GM21576 (cell line): ENCODE measurements around the gene IL1B.

Experiments
- ATAC-seq: cut with Tn5 transposase; IDR thresholded peaks from one replicate; pipeline ENCODE4 v1.9.1; 2021; ENCODE audit warnings: mild to moderate bottlenecking, moderate library complexity; ENCODE audit not compliant: unreplicated experiment

Gene IL1B

DNA sequence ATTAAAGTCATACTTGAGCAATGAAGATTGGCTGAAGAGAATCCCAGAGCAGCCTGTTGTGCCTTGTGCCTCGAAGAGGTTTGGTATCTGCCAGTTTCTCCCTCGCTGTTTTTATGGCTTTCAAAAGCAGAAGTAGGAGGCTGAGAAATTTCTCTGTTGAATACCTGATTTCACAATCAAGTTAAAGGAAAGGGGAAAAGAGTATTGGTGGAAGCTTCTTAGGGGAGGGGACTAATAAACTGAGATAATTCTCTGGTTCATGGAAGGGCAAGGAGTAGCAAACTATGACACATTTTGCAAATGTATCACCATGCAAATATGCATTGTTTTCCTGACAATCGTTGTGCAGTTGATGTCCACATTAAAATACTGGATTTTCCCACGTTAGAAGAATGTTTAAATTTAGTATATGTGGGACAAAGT is at the start of gene IL1B:
Gene IL1B (minus strand): TSS at position 85 of the 423 bp plus-strand sequence. CDS start 550 bp downstream, outside the sequence.
- ATAC-seq: no peak

DNA sequence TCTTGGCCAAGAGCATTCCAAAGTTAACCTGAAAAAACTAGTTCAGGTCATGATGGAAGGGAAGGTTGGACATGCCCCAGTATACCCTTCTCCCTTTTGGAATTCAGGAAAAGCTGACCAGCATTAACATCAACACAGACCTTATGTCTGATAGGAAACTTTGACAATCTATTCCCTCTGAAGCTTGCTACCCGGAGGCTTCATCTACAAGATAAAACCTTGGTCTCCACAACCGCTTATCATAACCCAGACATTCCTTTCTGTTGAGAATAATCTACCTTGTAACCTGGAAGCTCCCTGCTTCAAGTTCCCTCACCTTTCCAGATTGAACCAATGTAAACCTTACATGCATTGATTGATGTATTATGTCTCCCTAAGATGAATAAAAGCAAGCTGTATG is 49.7 kb upstream of the IL1B start:
- ATAC-seq: no peak

GRCh38 chr2:112885506-112885902 is 48.9 kb upstream of the IL1B start:
- no peak for ATAC-seq

GRCh38 chr2:112884869-112885505 is 48.4 kb upstream of the IL1B start:
- no peak for ATAC-seq

DNA sequence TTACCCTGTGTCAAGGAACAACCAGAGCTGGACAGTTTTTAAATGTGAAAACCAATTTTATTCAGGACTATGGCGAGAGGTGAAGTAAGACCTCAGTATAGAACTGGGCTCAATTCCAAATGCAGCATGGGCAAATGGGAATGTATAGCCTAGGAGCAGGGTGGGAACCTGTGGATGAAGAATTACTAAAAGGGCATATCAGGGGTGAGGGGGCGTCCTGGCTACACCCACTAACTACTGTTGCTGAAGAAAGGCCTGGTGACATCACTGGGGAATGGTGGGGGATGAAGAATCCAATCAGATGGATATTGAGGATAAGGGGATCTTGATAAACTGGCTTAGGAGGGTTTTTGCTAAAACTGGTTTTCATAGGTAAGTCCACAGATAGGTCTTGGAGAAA is 47.1 kb upstream of the IL1B start:
- no peak for ATAC-seq

DNA sequence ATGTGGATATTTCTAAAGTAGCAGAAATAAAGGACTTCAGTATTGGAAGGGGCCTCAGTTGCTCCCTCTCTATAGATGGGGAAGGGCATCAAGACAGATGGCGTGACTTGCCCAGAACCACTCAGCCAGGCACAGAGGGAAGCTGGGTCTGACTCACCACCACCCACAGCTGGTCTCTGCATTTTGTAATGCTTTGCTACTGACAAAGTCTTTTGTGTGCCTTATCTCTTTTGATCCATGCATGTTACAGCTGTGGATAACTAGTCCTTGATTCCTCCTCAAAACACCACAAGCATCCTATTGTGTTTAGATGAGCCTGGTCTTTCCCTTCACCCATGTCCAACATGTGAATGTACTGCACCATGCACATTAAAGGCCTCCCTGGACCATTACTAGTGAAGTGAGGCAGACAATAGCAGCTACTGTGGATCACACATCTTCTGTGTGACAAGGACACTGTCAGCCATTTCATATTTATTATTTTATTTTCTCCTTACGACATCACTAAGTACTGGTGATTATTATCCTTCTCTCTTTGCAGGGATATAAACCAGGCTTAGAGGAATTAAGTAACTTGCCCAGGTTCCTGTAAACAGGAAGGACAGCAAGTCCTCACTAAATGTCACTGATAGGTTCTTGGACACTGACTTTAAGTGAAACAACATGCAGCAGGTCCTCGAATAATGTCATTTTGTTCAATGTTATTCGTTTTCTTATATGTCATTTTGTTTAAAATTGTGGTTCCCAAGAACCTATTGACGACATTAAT is 44.8 kb upstream of the IL1B start:
- peak; percentile 70 for ATAC-seq

DNA sequence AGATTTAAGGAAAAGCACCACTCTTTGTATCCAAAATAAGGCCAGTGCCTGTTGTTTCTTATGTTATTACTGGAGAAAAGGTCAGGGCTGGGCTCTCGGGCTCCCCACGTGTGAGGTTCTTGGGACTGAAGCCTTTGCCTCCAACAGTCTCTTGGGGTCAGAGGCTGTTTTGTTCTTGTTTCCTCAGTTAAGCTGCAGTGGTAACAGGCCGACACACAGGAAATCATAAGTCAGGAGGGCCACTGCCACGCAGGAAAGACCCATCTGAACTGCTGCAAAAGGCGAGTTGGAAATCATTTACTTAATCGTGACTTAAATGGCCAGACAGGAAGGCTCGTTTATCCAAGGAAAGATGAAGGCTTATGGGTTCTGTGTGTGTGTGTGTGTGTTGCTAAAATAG is 44.1 kb upstream of the IL1B start:
- no peak for ATAC-seq

- no peak for ATAC-seq
Observed at GRCh38 chr2:112880091-112880531, 43.5 kb upstream of the IL1B start.

- ATAC-seq: no peak
Observed at GRCh38 chr2:112879491-112880041, 43.0 kb upstream of the IL1B start.

DNA sequence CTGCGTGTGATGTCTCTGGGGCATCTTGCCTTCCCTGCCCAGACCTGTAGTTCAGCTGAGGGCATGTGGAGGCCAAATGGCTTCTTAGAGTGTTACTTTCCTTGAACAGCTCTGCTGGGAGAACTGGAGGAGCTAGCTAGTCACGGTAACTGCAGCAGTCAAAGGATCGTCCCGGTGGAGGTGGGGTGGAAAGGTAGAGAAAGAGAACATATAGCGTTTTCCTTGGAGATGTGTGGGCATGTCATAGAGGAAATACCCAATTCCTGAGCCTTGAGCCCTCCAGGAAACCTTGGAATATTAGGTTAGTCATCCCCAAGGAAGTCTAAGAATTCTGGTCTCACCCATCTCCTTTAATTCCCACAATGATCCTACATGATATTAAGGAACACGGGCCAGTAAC is 40.8 kb upstream of the IL1B start:
- ATAC-seq: no peak

GRCh38 chr2:112876971-112877361 is 40.4 kb upstream of the IL1B start:
- ATAC-seq: no peak

DNA sequence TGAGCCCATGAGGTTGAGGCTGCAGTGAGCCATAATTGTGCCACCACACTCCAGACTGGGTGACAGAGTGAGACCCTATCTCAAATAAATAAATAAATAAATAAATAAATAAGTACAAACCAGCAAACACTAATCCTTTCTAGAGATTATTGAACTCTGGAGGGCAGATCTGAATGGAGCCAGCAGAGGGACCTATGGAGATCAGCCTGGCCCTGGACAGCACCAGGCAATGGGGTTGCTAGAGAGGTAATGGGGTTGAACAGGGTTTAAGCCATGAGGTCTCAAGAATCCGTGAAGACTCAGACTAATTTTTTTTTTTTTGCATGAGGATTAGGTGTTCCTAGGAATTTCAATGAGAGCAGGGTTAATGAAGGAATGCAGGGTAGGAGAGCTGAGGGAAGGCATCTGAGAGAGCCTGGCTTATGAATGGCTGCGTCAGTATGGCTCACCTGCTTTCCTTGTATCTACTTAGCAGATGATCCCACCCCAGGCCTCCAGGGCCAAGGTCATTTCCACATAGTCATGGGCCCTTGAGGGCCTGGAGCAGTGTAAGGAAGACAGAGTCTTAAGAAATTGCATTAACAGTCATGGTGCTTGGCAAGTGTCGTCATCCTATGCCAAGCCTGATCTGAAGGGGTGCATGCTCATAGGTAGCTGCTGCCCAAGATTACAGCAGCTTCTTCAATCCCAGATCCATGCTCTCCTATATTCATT is 39.8 kb upstream of the IL1B start:
- ATAC-seq: no peak

DNA sequence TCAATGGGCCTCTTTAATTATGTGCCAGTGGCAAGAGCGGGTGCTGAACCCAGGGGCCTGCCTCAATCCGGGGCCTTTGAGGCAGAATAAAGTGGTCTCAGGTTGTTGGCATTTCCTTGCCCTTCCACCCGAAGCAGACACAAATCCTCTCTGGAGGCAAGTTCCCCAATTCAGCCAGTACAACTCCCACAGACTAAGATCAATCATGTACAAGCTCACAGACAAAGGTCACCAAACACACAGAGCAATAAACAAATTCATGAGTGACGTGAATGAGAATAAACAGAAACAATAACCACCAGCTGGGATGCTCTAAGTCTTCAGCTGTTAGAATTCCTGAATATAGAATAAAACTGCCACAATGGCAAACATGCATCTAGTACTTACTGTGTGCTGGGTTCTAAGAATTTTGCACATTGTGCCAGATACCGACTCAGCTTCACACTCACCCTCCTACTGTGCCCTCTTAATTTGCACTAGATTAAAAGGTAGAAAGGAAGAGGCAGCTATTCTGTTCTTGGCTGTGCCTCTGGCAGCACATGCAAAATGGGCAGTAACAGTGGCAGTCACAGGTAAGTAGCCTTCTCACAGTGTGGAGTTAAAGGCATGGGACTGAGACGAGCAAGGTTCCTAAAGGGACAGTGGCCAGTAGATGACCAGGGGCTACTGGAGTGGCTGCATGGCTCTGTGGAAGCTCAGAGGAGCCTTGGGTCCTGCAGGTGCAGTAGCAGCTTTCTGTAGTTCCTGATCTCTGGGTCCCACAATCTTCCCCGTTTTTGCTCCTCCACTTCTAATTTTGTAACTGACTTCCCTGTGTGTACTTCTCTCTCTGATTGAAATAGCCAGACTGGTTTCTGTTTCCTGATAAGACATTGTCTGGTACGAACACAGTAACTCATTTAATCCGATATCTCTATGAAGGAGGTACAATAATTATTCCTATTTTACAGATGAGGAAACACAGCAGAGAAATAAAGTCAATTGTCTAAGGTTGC is 34.6 kb upstream of the IL1B start:
- no peak for ATAC-seq

- no peak for ATAC-seq
Observed at GRCh38 chr2:112869258-112869842, 32.8 kb upstream of the IL1B start.

GRCh38 chr2:112867701-112868631 is 31.4 kb upstream of the IL1B start:
- ATAC-seq: no peak

- no peak for ATAC-seq
Observed at GRCh38 chr2:112866128-112866835, 29.7 kb upstream of the IL1B start.

DNA sequence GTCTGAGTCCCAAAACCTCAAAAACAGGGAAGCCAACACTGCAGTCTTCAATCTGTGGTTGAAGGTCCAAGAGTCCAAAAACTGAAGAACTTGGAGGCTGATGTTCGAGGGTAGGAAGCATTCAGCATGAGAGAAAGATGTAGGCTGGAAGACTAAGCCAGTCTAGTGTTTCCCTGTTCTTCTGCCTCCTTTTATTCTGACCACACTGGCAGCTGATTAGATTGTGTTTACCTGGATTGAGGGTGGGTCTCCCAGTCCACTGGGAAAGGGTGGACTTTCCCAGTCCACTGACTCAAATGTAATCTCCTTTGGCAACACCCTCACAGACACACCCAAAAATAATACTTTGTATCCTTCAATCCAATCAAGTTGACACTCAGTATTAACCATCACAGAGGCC is 27.5 kb upstream of the IL1B start:
- ATAC-seq: no peak
